ENCODE measurements around the gene TRPV5. TPM values are rescaled to one million over a fixed set of nuclear protein-coding genes. Genes with fewer than 3 reads are reported as not detected.

Gene TRPV5
- total RNA-seq, 4 donors from 2014 or later: 0.31 TPM; not detected in 3

GRCh38 chr7:142913566-142913965 is 20.0 kb downstream of the TRPV5 start:
- no peak for ATAC-seq
- TF ChIP-seq POLR2AphosphoS5 (IDR thresholded peaks at IDR 0.05) (no peak), EP300 (IDR thresholded peaks at IDR 0.05) (no peak), POLR2A (IDR thresholded peaks at IDR 0.05) (no peak)
- TF ChIP-seq, protein P1, sequence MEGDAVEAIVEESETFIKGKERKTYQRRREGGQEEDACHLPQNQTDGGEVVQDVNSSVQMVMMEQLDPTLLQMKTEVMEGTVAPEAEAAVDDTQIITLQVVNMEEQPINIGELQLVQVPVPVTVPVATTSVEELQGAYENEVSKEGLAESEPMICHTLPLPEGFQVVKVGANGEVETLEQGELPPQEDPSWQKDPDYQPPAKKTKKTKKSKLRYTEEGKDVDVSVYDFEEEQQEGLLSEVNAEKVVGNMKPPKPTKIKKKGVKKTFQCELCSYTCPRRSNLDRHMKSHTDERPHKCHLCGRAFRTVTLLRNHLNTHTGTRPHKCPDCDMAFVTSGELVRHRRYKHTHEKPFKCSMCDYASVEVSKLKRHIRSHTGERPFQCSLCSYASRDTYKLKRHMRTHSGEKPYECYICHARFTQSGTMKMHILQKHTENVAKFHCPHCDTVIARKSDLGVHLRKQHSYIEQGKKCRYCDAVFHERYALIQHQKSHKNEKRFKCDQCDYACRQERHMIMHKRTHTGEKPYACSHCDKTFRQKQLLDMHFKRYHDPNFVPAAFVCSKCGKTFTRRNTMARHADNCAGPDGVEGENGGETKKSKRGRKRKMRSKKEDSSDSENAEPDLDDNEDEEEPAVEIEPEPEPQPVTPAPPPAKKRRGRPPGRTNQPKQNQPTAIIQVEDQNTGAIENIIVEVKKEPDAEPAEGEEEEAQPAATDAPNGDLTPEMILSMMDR (IDR thresholded peaks at IDR 0.05): no peak
- H3K36me3 ChIP-seq: no peaks in the 10 kb centered on the region
- WGBS, 2 donors (ENCODE audit: low coverage in 1 of 2): 65 to 85% methylated on average over 2 of the region's 2 CpGs
- H3K4me1 ChIP-seq: no peaks in the 10 kb centered on the region
- no peak overlapping the region for H3K4me3 ChIP-seq
- no peaks in the 10 kb centered on the region for H3K9me3 ChIP-seq
- H3K27ac ChIP-seq: no peak overlapping the region
- peaks cover 15% of the 10 kb centered on the region for H3K27me3 ChIP-seq

GRCh38 chr7:142913051-142913450 is 20.5 kb downstream of the TRPV5 start:
- Histone ChIP-seq H3K4me1 (no peaks in the 10 kb centered on the region), H3K9me3 (no peaks in the 10 kb centered on the region), H3K27me3 (peaks cover 17% of the 10 kb centered on the region), H3K4me3 (no peak overlapping the region), H3K36me3 (no peaks in the 10 kb centered on the region), H3K27ac (no peak overlapping the region)
- WGBS, 2 donors (ENCODE audit: low coverage in 1 of 2): 72% methylated on average over 2 of the region's 3 CpGs; no CpG with 5 or more reads in 1 of the 2 donors
- TF ChIP-seq EP300 (IDR thresholded peaks at IDR 0.05): no peak
- no peak for TF ChIP-seq POLR2AphosphoS5 (IDR thresholded peaks at IDR 0.05)
- no peak for TF ChIP-seq POLR2A (IDR thresholded peaks at IDR 0.05)
- TF ChIP-seq, protein P1 (IDR thresholded peaks at IDR 0.05): no peak
- ATAC-seq: no peak

GRCh38 chr7:142910481-142910880 is 23.1 kb downstream of the TRPV5 start:
- H3K4me3 ChIP-seq: no peak overlapping the region
- H3K36me3 ChIP-seq: no peaks in the 10 kb centered on the region
- H3K27ac ChIP-seq: no peak overlapping the region
- 32 to 61% methylated on average over 2 of the region's 2 CpGs for WGBS, 2 donors (ENCODE audit: low coverage in 1 of 2)
- TF ChIP-seq, protein P1 (IDR thresholded peaks at IDR 0.05): no peak
- TF ChIP-seq EP300 (IDR thresholded peaks at IDR 0.05): no peak
- TF ChIP-seq POLR2A (IDR thresholded peaks at IDR 0.05): no peak
- no peak for TF ChIP-seq POLR2AphosphoS5 (IDR thresholded peaks at IDR 0.05)
- no peaks in the 10 kb centered on the region for H3K9me3 ChIP-seq
- peaks cover 9% of the 10 kb centered on the region for H3K27me3 ChIP-seq
- no peaks in the 10 kb centered on the region for H3K4me1 ChIP-seq
- ATAC-seq: no peak

DNA sequence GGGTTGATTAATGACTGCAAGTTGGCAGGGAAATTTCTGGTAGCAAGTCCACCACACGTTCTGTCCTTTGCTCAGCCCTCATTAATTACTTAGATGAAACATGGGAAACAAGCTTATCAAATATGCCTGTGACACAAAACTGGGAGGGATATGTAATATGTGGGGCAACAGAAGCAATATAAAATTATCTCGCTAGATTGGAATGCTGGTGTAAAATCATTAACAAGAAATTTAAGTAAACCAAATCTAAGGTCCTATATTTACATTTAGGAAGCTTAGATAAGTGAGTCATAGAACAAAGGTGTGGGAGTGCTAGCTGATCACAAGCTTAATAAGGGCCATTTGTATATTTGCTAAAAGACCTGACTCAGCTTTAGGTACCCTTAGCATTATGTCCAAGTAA is 23.5 kb downstream of the TRPV5 start:
- no peaks in the 10 kb centered on the region for H3K4me1 ChIP-seq
- H3K27me3 ChIP-seq: peaks cover 7% of the 10 kb centered on the region
- WGBS, 2 donors (ENCODE audit: low coverage in 1 of 2): 43 to 47% methylated on average over 2 of the region's 2 CpGs
- ATAC-seq: no peak
- H3K9me3 ChIP-seq: no peaks in the 10 kb centered on the region
- no peaks in the 10 kb centered on the region for H3K36me3 ChIP-seq
- TF ChIP-seq POLR2AphosphoS5 (IDR thresholded peaks at IDR 0.05) (no peak), POLR2A (IDR thresholded peaks at IDR 0.05) (no peak), EP300 (IDR thresholded peaks at IDR 0.05) (no peak)
- TF ChIP-seq, protein P1 (IDR thresholded peaks at IDR 0.05): no peak
- no peak overlapping the region for H3K27ac ChIP-seq
- no peak overlapping the region for H3K4me3 ChIP-seq
